GM21381 (cell line): ENCODE measurements around the gene LRRC71.

ENCODE experiments used
- ATAC-seq: cut with Tn5 transposase; IDR thresholded peaks from one replicate; pipeline ENCODE4 v1.9.1; 2021; ENCODE audit warnings: mild to moderate bottlenecking, moderate library complexity; ENCODE audit not compliant: unreplicated experiment

Gene LRRC71

GRCh38 chr1:156945881-156946661 is 25.6 kb downstream of the LRRC71 start:
- ATAC-seq = no peak

GRCh38 chr1:156947127-156947526 is 26.7 kb downstream of the LRRC71 start:
- no peak for ATAC-seq

GRCh38 chr1:156947818-156948525 is 27.5 kb downstream of the LRRC71 start:
- ATAC-seq = no peak

GRCh38 chr1:156948708-156949107 is 28.3 kb downstream of the LRRC71 start:
- no peak for ATAC-seq

- no peak for ATAC-seq
These were observed 28.7 kb downstream of the LRRC71 start for GRCh38 chr1:156949127-156949526.

DNA sequence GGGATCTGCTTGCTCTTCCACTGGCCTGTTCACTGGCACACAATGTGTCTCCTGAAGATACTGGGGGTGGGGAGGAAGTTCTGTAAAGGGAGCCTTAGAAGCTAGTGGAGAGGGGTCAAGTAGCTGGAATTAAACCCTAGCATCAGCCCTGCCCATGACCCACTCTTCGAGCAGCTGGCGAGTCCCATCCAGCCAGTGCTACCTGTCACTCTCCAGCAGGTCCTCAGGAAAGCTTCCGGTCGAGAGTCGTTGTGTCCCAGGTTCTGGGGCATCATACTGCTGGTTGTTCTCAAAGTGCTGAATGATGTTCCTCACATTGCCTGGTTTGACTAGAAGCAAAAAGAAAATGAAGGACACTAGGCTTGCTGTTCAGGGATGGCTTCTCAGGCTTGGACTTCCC is 30.9 kb downstream of the LRRC71 start:
- no peak for ATAC-seq

GRCh38 chr1:156953571-156953970 is 33.1 kb downstream of the LRRC71 start:
- ATAC-seq = no peak

DNA sequence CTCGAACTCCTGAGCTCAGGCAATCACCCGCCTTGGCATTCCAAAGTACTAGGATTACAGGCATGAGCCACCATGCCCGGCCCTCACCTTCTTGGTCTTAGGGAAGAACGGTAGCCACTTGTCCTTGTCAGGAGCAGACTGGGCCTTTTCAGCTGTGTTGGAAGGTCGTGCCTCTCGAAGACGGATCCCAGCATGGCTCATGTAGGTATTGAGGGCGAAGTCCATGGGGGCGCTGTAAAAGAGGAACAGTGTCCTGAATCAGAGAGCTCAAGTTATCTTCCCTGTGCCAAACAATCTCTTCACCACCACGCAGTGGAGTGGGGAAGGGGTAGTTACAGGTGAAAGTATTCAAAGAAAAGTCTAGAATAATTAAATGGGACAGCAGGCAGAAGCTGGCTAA is 35.9 kb downstream of the LRRC71 start:
- no peak for ATAC-seq

DNA sequence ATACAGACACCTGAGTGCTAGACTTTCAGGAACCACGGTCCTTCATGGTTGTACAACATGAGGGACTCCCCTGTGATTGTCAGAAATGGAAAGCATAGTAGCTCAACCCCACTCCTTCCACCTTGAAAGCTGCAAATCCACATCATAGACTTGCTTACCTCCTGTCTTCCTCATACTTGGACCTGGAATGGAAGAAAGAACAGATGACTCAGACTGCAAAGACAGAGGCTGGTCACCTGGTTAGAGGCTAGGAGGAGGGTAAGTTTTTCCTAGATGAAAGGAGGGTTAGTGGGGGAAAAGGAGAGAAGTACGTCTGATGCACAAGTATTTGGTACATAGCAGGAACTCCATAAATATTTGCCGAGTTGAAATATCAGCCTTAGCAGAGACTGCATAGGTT is 37.2 kb downstream of the LRRC71 start:
- no peak for ATAC-seq

DNA sequence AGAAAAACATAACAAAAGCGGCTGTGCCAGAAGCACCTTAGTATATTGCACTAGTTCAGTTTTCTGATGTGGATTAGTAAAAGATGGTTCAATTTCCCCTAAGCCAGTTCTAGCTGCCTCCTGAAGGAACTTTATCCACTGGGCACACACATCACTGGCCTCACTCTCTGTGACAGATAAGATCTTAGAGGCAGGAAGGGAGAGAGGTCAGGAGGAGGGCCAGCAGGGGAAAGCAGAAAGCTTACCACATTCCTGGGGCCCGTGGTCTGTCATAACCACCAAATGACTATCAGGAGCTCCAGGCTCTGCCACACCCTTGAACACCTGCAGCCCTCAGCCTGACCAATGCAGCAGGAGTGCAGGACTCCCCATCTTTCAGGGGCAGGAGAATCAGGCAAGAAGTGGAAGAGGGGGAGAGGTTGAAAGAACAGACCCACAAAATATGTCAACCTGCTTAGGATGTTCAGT is 37.8 kb downstream of the LRRC71 start:
- ATAC-seq = no peak

GRCh38 chr1:156959414-156959813 is 39.0 kb downstream of the LRRC71 start:
- no peak for ATAC-seq

GRCh38 chr1:156959925-156960324 is 39.5 kb downstream of the LRRC71 start:
- ATAC-seq = no peak

- ATAC-seq = no peak
These were observed 41.3 kb downstream of the LRRC71 start for GRCh38 chr1:156961709-156962108.

DNA sequence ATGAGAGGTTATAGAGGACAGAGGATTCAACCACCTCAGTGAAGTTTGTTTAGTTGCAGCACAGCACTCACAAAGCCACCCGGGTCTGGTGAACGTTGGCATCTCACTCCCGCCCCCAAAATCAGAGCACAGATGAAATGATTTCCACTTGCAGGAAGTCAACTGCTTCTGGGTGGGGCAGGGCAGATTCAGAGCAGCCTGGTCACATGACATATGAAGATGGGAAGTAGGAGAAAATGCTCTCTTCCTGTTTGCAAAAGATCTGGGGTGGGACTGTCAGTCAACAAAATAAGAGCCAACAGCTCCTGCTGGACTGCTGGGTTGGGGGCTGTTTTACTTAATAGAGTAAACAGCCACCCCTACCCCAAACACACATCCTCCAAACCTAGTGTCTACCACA is 43.2 kb downstream of the LRRC71 start:
- no peak for ATAC-seq

DNA sequence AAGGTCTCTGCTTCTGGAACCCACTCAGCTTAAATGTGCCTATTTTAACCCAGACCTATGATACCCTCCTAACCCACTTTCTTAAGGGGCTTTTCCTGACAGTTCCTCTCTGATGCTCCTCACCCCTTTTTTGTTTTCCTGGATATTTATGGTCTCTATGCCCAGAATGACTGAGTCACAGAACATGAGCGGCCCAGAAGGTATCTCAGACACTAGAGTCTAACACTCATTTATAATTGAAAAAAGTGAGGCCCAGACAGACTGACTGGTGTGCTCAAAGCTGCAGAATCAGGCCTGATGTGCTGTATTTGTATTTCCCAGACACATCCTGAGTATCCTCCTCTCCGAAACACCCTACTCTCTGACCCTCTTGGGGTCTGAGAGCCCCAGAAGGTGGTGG is 44.0 kb downstream of the LRRC71 start:
- no peak for ATAC-seq

DNA sequence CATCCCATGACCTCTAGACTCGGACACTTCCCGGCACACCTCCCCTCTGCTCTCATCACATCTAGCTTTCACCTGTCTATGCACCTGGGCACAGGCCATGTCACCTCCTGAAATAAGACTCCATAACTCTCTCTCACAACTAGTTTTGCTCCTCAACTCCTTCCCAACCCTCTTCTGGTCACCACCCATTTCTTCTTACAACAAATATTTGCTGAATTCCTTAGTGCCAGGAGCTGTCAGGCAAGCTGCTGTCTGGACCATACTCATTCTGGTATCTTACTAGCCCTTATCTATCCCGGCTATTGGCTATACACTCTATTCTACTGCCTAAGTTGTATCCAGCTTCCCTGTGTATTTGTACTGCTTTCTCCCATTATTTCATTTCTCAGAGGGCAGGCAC is 49.1 kb downstream of the LRRC71 start:
- ATAC-seq = no peak

GRCh38 chr1:156970017-156970416 is 49.6 kb downstream of the LRRC71 start:
- no peak for ATAC-seq

GRCh38 chr1:156973417-156973816 is 53.0 kb downstream of the LRRC71 start:
- no peak for ATAC-seq

- ATAC-seq = no peak
These were observed 54.7 kb downstream of the LRRC71 start for GRCh38 chr1:156975084-156975483.

GRCh38 chr1:156980551-156980950 is 60.1 kb downstream of the LRRC71 start:
- ATAC-seq = no peak
